GM23338 (cell line): ENCODE results near the gene PCP4. TPM values are rescaled to one million over a fixed set of nuclear protein-coding genes. Genes with fewer than 3 reads are reported as not detected.

ENCODE experiments used
- ATAC-seq: fragments of 200-7000 bp; cut with Tn5 transposase; 3 replicates; pipeline ENCODE4 v1.9.1; 2020
- DNase-seq: peaks from one replicate; pipeline ENCODE4 v3.0.0-alpha.2; 2015; ENCODE audit warnings: low spot score
- H2AFZ ChIP-seq: fragments of 200-600 bp; sonication (generic); 2 replicates; pipeline ENCODE4 v1.8.0; 2016; ENCODE audit warnings: antibody characterized with exemption, mild to moderate bottlenecking, moderate library complexity
- H3F3A ChIP-seq: fragments of 200-600 bp; sonication (generic); replicated peaks from 2 replicates; pipeline ENCODE4 v1.8.0; 2017; ENCODE audit warnings: antibody characterized with exemption, mixed run types, low read depth
- H3K27ac ChIP-seq: fragments of 200-600 bp; sonication (generic); 2 replicates; pipeline ENCODE4 v1.6.1; 2016; ENCODE audit warnings: low read depth
- H3K27me3 ChIP-seq: fragments of 200-600 bp; sonication (generic); 2 replicates; pipeline ENCODE4 v1.8.0; 2016; ENCODE audit warnings: mild to moderate bottlenecking, mixed run types, moderate library complexity; ENCODE audit not compliant: insufficient read depth
- H3K36me3 ChIP-seq: fragments of 200-600 bp; sonication (generic); 2 replicates; pipeline ENCODE4 v1.8.0; 2016; ENCODE audit warnings: mild to moderate bottlenecking; ENCODE audit not compliant: insufficient read depth
- H3K4me1 ChIP-seq: fragments of 200-600 bp; sonication (generic); 2 replicates; pipeline ENCODE4 v1.8.0; 2016; ENCODE audit warnings: mild to moderate bottlenecking, moderate library complexity; ENCODE audit not compliant: insufficient read depth
- H3K4me2 ChIP-seq: fragments of 200-600 bp; sonication (generic); 2 replicates; pipeline ENCODE4 v1.7.1; 2017; ENCODE audit warnings: mixed run types
- H3K4me3 ChIP-seq: fragments of 200-600 bp; sonication (generic); 2 replicates; pipeline ENCODE4 v1.6.1; 2016; ENCODE audit warnings: mixed run types
- H3K79me2 ChIP-seq: fragments of 200-600 bp; sonication (generic); replicated peaks from 2 replicates; pipeline ENCODE4 v1.8.0; 2017; ENCODE audit warnings: mild to moderate bottlenecking; ENCODE audit not compliant: insufficient read depth
- H3K9me2 ChIP-seq: fragments of 200-600 bp; sonication (generic); 2 replicates; pipeline ENCODE4 v1.8.0; 2017; ENCODE audit not compliant: insufficient read depth
- H4K20me1 ChIP-seq: fragments of 200-600 bp; sonication (generic); replicated peaks from 2 replicates; pipeline ENCODE4 v1.8.0; 2017; ENCODE audit warnings: mild to moderate bottlenecking; ENCODE audit not compliant: insufficient read depth
- H3K27ac Mint-ChIP-seq: 2 replicates; pipeline ENCODE4 v1.8.0; 2020; ENCODE audit warnings: inconsistent platforms, mild to moderate bottlenecking, moderate library complexity, mixed read lengths
- H3K27me3 Mint-ChIP-seq: 3 replicates; pipeline ENCODE4 v1.8.0; 2022; ENCODE audit warnings: low read depth, mild to moderate bottlenecking, moderate library complexity, mixed read lengths, inconsistent platforms; ENCODE audit not compliant: insufficient read depth, poor library complexity
- H3K36me3 Mint-ChIP-seq: 3 replicates; pipeline ENCODE4 v1.8.0; 2021; ENCODE audit warnings: low read depth, mild to moderate bottlenecking, inconsistent platforms, moderate library complexity, mixed read lengths
- H3K4me1 Mint-ChIP-seq: 3 replicates; pipeline ENCODE4 v1.8.0; 2020; ENCODE audit warnings: mild to moderate bottlenecking, inconsistent platforms, mixed read lengths
- H3K4me3 Mint-ChIP-seq: 3 replicates; pipeline ENCODE4 v1.8.0; 2021; ENCODE audit warnings: moderate library complexity, mild to moderate bottlenecking, inconsistent platforms, mixed read lengths
- H3K9me3 Mint-ChIP-seq: 3 replicates; pipeline ENCODE4 v1.8.0; 2020; ENCODE audit warnings: moderate library complexity, mild to moderate bottlenecking, inconsistent platforms, mixed read lengths
- CREB1 ChIP-seq: fragments of 250-450 bp; sonication (Bioruptor Pico); IDR thresholded peaks from 2 replicates; pipeline ENCODE4 v1.5.0; 2020; ENCODE audit warnings: low read depth, mild to moderate bottlenecking, moderate library complexity
- CTCF ChIP-seq, 2 experiments: fragments of 200-600 bp in 1 of 2; sonication (generic) in 1 of 2; conservative IDR thresholded peaks; 2 replicates each; pipeline versions ENCODE4 v1.5.1 to v1.6.1; 2016 to 2017; ENCODE audit warnings: antibody characterized with exemption in 2 of 2, low read depth in 2 of 2, mild to moderate bottlenecking in 2 of 2, moderate library complexity in 1 of 2
- EZH2phosphoT487 ChIP-seq: fragments of 200-600 bp; sonication (generic); IDR thresholded peaks from one replicate; pipeline ENCODE4 v1.8.1; 2018; ENCODE audit warnings: antibody characterized with exemption; ENCODE audit not compliant: unreplicated experiment
- JUNB ChIP-seq: IDR thresholded peaks from one replicate; pipeline ENCODE4 v1.6.1; 2016; ENCODE audit warnings: antibody characterized with exemption; ENCODE audit not compliant: unreplicated experiment
- POLR2AphosphoS5 ChIP-seq: IDR thresholded peaks from 2 replicates; pipeline ENCODE4 v1.6.1; 2016; ENCODE audit warnings: antibody characterized with exemption, low read depth
- STAT1 ChIP-seq: IDR thresholded peaks from one replicate; pipeline ENCODE4 v1.6.1; 2016; ENCODE audit warnings: antibody characterized with exemption; ENCODE audit not compliant: unreplicated experiment
- ZNF114 ChIP-seq: fragments of 250-450 bp; sonication (Bioruptor Pico); IDR thresholded peaks from 2 replicates; pipeline ENCODE4 v1.5.0; 2020; ENCODE audit warnings: mild to moderate bottlenecking, moderate library complexity
- ZNF331 ChIP-seq: fragments of 250-450 bp; sonication (Bioruptor Pico); IDR thresholded peaks from 2 replicates; pipeline ENCODE4 v1.5.0; 2020; ENCODE audit warnings: low read depth, mild to moderate bottlenecking, moderate library complexity
- ZNF462 ChIP-seq: fragments of 250-450 bp; sonication (Bioruptor Pico); IDR thresholded peaks from 2 replicates; pipeline ENCODE4 v1.5.0; 2020; ENCODE audit warnings: mild to moderate bottlenecking, moderate library complexity
- polyA plus RNA-seq: library from polyadenylated mRNA; unstranded; fragments of >200 nt; fragmentation: Nextera tagmentation; extraction: Ambion mirVana; gene quantifications from 2 replicates; pipeline ENCODE4 v1.2.1, GENCODE V29; 2016
- total RNA-seq: library from RNA; depleted of rRNA; stranded (reverse); fragments of >200 nt; shearing (Covaris generic); gene quantifications from 2 replicates; pipeline ENCODE4 v1.2.3, GENCODE V29; 2014

The PCP4 gene
- total and polyA plus RNA-seq, 2 experiments from 2014 or later: 7.3 TPM; not detected in 1

GRCh38 chr21:39850333-39850732 lies 16.9 kb upstream of the PCP4 start:
- H3K4me3 ChIP-seq: no peak overlapping the region
- DNase-seq (no peak), ATAC-seq (no peak; the same call in 2 of the 3 replicates)
- no peaks in the 10 kb centered on the region for H3K27me3 ChIP-seq
- no peaks in the 10 kb centered on the region for H4K20me1 ChIP-seq
- H3K27ac ChIP-seq: no peak overlapping the region
- Mint-ChIP-seq H3K27me3 (peaks cover 11% of the 10 kb centered on the region), H3K9me3 (peaks cover 4% of the 10 kb centered on the region), H3K36me3 (peaks cover 6% of the 10 kb centered on the region; the same call in 1 of the 3 replicates), H3K4me1 (peaks cover 22% of the 10 kb centered on the region), H3K27ac (no peak overlapping the region), H3K4me3 (no peak overlapping the region)
- no peaks in the 10 kb centered on the region for H3K79me2 ChIP-seq
- no peaks in the 10 kb centered on the region for H3K36me3 ChIP-seq
- no peak for TF ChIP-seq EZH2phosphoT487
- no peak for TF ChIP-seq ZNF331
- H3K4me2 ChIP-seq: no peak overlapping the region
- H3K4me1 ChIP-seq: no peaks in the 10 kb centered on the region
- no peak overlapping the region for H2AFZ ChIP-seq
- H3F3A ChIP-seq: no peaks in the 10 kb centered on the region
- peaks cover 25% of the 10 kb centered on the region; the same call in 1 of the 2 replicates for H3K9me2 ChIP-seq

- no peaks in the 10 kb centered on the region for H3F3A ChIP-seq
- no peaks in the 10 kb centered on the region for H3K4me1 ChIP-seq
- TF ChIP-seq CTCF (conservative IDR thresholded peaks at IDR 0.05; ENCODE audit: low read depth in 2 of 2): no peak
- TF ChIP-seq ZNF462 (CRISPR knock-in tag): no peak
- TF ChIP-seq JUNB: no peak
- TF ChIP-seq STAT1: no peak
- TF ChIP-seq POLR2AphosphoS5: no peak
- no peak for TF ChIP-seq CREB1 (CRISPR knock-in tag)
- no peak for TF ChIP-seq ZNF114 (CRISPR knock-in tag)
- peaks cover 18% of the 10 kb centered on the region for H3K4me1 Mint-ChIP-seq
- H3K4me3 Mint-ChIP-seq: no peak overlapping the region
- no peak overlapping the region for H3K4me3 ChIP-seq
- H3K36me3 ChIP-seq: no peaks in the 10 kb centered on the region
- H4K20me1 ChIP-seq: no peaks in the 10 kb centered on the region
- no peaks in the 10 kb centered on the region for H3K27me3 ChIP-seq
- peaks cover 4% of the 10 kb centered on the region for H3K9me3 Mint-ChIP-seq
- peaks cover 19% of the 10 kb centered on the region; the same call in 1 of the 2 replicates for H3K9me2 ChIP-seq
- H3K27ac Mint-ChIP-seq: peak overlapping the region; percentile 24; the same call in 1 of the 2 replicates
- no peak for DNase-seq
- ATAC-seq: peak; percentile 33; the same call in 1 of the 3 replicates
- peaks cover 6% of the 10 kb centered on the region; the same call in 1 of the 3 replicates for H3K36me3 Mint-ChIP-seq
- H3K79me2 ChIP-seq: no peaks in the 10 kb centered on the region
- H3K4me2 ChIP-seq: no peak overlapping the region
- no peak overlapping the region for H2AFZ ChIP-seq
- peaks cover 11% of the 10 kb centered on the region for H3K27me3 Mint-ChIP-seq
- H3K27ac ChIP-seq: no peak overlapping the region; the same call in 1 of the 2 replicates
These were observed 16.1 kb upstream of the PCP4 start for GRCh38 chr21:39851002-39851618.
